Measurements from ENCODE around the gene TRMT1. TPM values are rescaled to one million over a fixed set of nuclear protein-coding genes. Genes with fewer than 3 reads are reported as not detected.
A peak's percentile ranks its signal among the peaks of the same experiment; 100 is the strongest.

TRMT1 gene
- total and polyA plus RNA-seq, 2 donors (not counting 1 experiment from before 2014, with no cell fraction given): 91.8 to 281 TPM

- intact Hi-C loops (cut with micrococcal nuclease): no loop called here
- DNase-seq (no peak), ATAC-seq (ENCODE audit: low read depth) (no peak)
- no peak overlapping the region for H2AFZ ChIP-seq (ENCODE audit: insufficient read depth, low read depth, low read length, poor library complexity, severe bottlenecking)
- H3K4me1 ChIP-seq (ENCODE audit: control insufficient read depth in 2 of 2, insufficient read depth in 2 of 2, low read length in 2 of 2): peaks cover 12 to 28% of the 10 kb centered on the region in 2 donors
- H3K27ac Mint-ChIP-seq: peak overlapping the region; percentile 32
- H4K20me1 ChIP-seq (ENCODE audit: control insufficient read depth, insufficient read depth, low read length, poor library complexity, severe bottlenecking): peaks cover 25% of the 10 kb centered on the region
- no peaks in the 10 kb centered on the region for H3K27me3 ChIP-seq (replicated peaks in 1 of 4; ENCODE audit: control extremely low read depth in 1 of 4, control insufficient read depth in 3 of 4, insufficient read depth in 4 of 4, low read length in 3 of 4)
- TF ChIP-seq EZH2 (IDR thresholded peaks at IDR 0.05; ENCODE audit: borderline replicate concordance, insufficient read depth, low read depth, low read length, poor library complexity, severe bottlenecking) (no peak), CTCF (IDR thresholded peaks at IDR 0.05) (no peak)
- H3K79me2 ChIP-seq (ENCODE audit: control insufficient read depth, insufficient read depth, low read length): peaks cover 76% of the 10 kb centered on the region
- no peak overlapping the region for H3K4me2 ChIP-seq (replicated peaks; ENCODE audit: low read depth, low read length, poor library complexity, severe bottlenecking)
- no peaks in the 10 kb centered on the region for H3K27me3 Mint-ChIP-seq
- no peaks in the 10 kb centered on the region for H3K36me3 ChIP-seq (replicated peaks in 1 of 2; ENCODE audit: control extremely low read depth in 1 of 2, control insufficient read depth in 1 of 2, extremely low read depth in 1 of 2, insufficient read depth in 2 of 2, low read length in 1 of 2)
- H3K9me3 Mint-ChIP-seq (ENCODE audit: insufficient read depth): no peaks in the 10 kb centered on the region
- CTCF ChIA-PET: no interaction called here
- peaks cover 0 to 4% (median 0%) of the 10 kb centered on the region in 3 donors for H3K9me3 ChIP-seq (ENCODE audit: control extremely low read depth in 1 of 3, control insufficient read depth in 2 of 3, insufficient read depth in 1 of 3, low read length in 2 of 3)
- peaks cover 37% of the 10 kb centered on the region for H3K4me1 Mint-ChIP-seq
- H3K4me3 Mint-ChIP-seq: peak overlapping the region; percentile 4
- POLR2A ChIA-PET: no interaction called here
- no peak overlapping the region for H3K4me3 ChIP-seq (ENCODE audit: control extremely low read depth in 1 of 5, extremely low read depth in 1 of 5, insufficient read depth in 1 of 5, low read depth in 2 of 5, low read length in 4 of 5)
- H3K9ac ChIP-seq (ENCODE audit: low read length): no peak overlapping the region
- WGBS (ENCODE audit: insufficient coverage): 87% methylated on average over 10 of the region's 13 CpGs
- H3K27ac ChIP-seq (ENCODE audit: low read length in 2 of 2): peak overlapping the region in 1 of 2 donors; percentile 13
These were observed 5.8 kb upstream of the TRMT1 start for GRCh38 chr19:13122275-13122878.

- DNase-seq: no peak
- Mint-ChIP-seq H3K27me3 (no peaks in the 10 kb centered on the region), H3K4me1 (peaks cover 44% of the 10 kb centered on the region), H3K27ac (peak overlapping the region; percentile 32), H3K9me3 (ENCODE audit: insufficient read depth) (no peaks in the 10 kb centered on the region), H3K4me3 (peak overlapping the region; percentile 4)
- TF ChIP-seq CTCF (IDR thresholded peaks at IDR 0.05) (no peak), EZH2 (IDR thresholded peaks at IDR 0.05; ENCODE audit: borderline replicate concordance, insufficient read depth, low read depth, low read length, poor library complexity, severe bottlenecking) (no peak)
- Histone ChIP-seq H3K27ac (ENCODE audit: low read length in 2 of 2) (no peak overlapping the region), H2AFZ (ENCODE audit: insufficient read depth, low read depth, low read length, poor library complexity, severe bottlenecking) (no peak overlapping the region), H3K4me2 (replicated peaks; ENCODE audit: low read depth, low read length, poor library complexity, severe bottlenecking) (no peak overlapping the region), H3K36me3 (replicated peaks in 1 of 2; ENCODE audit: control extremely low read depth in 1 of 2, control insufficient read depth in 1 of 2, extremely low read depth in 1 of 2, insufficient read depth in 2 of 2, low read length in 1 of 2) (no peaks in the 10 kb centered on the region), H3K4me3 (ENCODE audit: control extremely low read depth in 1 of 5, extremely low read depth in 1 of 5, insufficient read depth in 1 of 5, low read depth in 2 of 5, low read length in 4 of 5) (no peak overlapping the region), H4K20me1 (ENCODE audit: control insufficient read depth, insufficient read depth, low read length, poor library complexity, severe bottlenecking) (peaks cover 25% of the 10 kb centered on the region), H3K9me3 (ENCODE audit: control extremely low read depth in 1 of 3, control insufficient read depth in 2 of 3, insufficient read depth in 1 of 3, low read length in 2 of 3) (peaks cover 0 to 4% (median 0%) of the 10 kb centered on the region in 3 donors), H3K27me3 (replicated peaks in 1 of 4; ENCODE audit: control extremely low read depth in 1 of 4, control insufficient read depth in 3 of 4, insufficient read depth in 4 of 4, low read length in 3 of 4) (no peaks in the 10 kb centered on the region), H3K4me1 (ENCODE audit: control insufficient read depth in 2 of 2, insufficient read depth in 2 of 2, low read length in 2 of 2) (peaks cover 17 to 35% of the 10 kb centered on the region in 2 donors), H3K9ac (ENCODE audit: low read length) (no peak overlapping the region), H3K79me2 (ENCODE audit: control insufficient read depth, insufficient read depth, low read length) (peaks cover 72% of the 10 kb centered on the region)
- ATAC-seq (ENCODE audit: low read depth): no peak
- CTCF ChIA-PET: interaction anchor here (0.7 to 1.3 kb wide), 2 partner anchors 11 to 17 kb away, joined by 3 read pairs; no protein-coding TSS in a partner anchor
- WGBS (ENCODE audit: insufficient coverage): 82% methylated on average over 17 of the region's 18 CpGs
- intact Hi-C loops (cut with micrococcal nuclease): no loop called here
- POLR2A ChIA-PET: no interaction called here
These were observed 5.2 kb upstream of the TRMT1 start for GRCh38 chr19:13121551-13122274.

Measured in B cell (primary cell).